Liver (tissue), 9 donors: ENCODE measurements around the gene TTC21A. TPM values are rescaled to one million over a fixed set of nuclear protein-coding genes. Genes with fewer than 3 reads are reported as not detected.

ENCODE experiments used
- DNase-seq: peaks from one replicate; pipeline ENCODE4 v3.0.0-alpha.2; 2017; ENCODE audit warnings: low spot score
- H3K27ac ChIP-seq, 2 donors: one replicate each; pipeline ENCODE4 v1.7.0; 2013; ENCODE audit warnings: inconsistent platforms in 2 of 2, low read length in 2 of 2, control low read depth in 1 of 2, low read depth in 1 of 2, mild to moderate bottlenecking in 1 of 2
- H3K27me3 ChIP-seq, 4 donors: one replicate each; pipeline versions ENCODE4 v1.6.1 to v1.7.0; 2013; ENCODE audit warnings: low read length in 3 of 4, inconsistent platforms in 1 of 4, mild to moderate bottlenecking in 1 of 4, moderate library complexity in 1 of 4; ENCODE audit not compliant: control insufficient read depth in 4 of 4, insufficient read depth in 4 of 4
- H3K36me3 ChIP-seq, 4 donors: one replicate each; pipeline versions ENCODE4 v1.6.1 to v1.7.0; 2013; ENCODE audit warnings: low read length in 3 of 4, mild to moderate bottlenecking in 3 of 4, low read depth in 1 of 4, moderate library complexity in 1 of 4; ENCODE audit not compliant: control insufficient read depth in 4 of 4, insufficient read depth in 3 of 4
- H3K4me1 ChIP-seq, 4 donors: one replicate each; pipeline versions ENCODE4 v1.6.1 to v1.7.0; 2013; ENCODE audit warnings: low read length in 3 of 4, mild to moderate bottlenecking in 3 of 4, moderate library complexity in 1 of 4; ENCODE audit not compliant: control insufficient read depth in 4 of 4, insufficient read depth in 4 of 4
- H3K4me3 ChIP-seq, 3 donors: one replicate each; pipeline versions ENCODE4 v1.6.1 to v1.7.0; 2013; ENCODE audit warnings: low read length in 3 of 3, control low read depth in 1 of 3, low read depth in 1 of 3, mild to moderate bottlenecking in 1 of 3
- H3K9ac ChIP-seq, 2 donors: one replicate each; pipeline ENCODE4 v1.7.0; 2013; ENCODE audit warnings: low read length in 2 of 2, mild to moderate bottlenecking in 2 of 2, moderate library complexity in 2 of 2, control low read depth in 1 of 2, low read depth in 1 of 2
- H3K9me3 ChIP-seq, 4 donors: one replicate each; pipeline versions ENCODE4 v1.6.1 to v1.7.0; 2013; ENCODE audit warnings: low read length in 3 of 4; ENCODE audit not compliant: control insufficient read depth in 4 of 4
- CTCF ChIP-seq: fragments of 150-350 bp; IDR thresholded peaks from 2 replicates; pipeline ENCODE4 v1.5.1; 2017; ENCODE audit warnings: improper control_type of control experiment, low read depth, low read length; ENCODE audit not compliant: missing input control
- EGR1 ChIP-seq, 2 donors: IDR thresholded peaks; 2 replicates each; pipeline ENCODE4 v1.6.1; 2016 to 2018; ENCODE audit warnings: antibody characterized with exemption in 2 of 2, low read depth in 2 of 2
- FOXA1 ChIP-seq: IDR thresholded peaks from 2 replicates; pipeline ENCODE4 v1.6.1; 2016; ENCODE audit warnings: antibody characterized with exemption
- FOXA2 ChIP-seq: IDR thresholded peaks from 2 replicates; pipeline ENCODE4 v1.6.1; 2016; ENCODE audit warnings: antibody characterized with exemption
- GABPA ChIP-seq, 2 donors: IDR thresholded peaks in 1 of 2; conservative IDR thresholded peaks in 1 of 2; 2 replicates each; pipeline ENCODE4 v1.6.1; 2016; ENCODE audit warnings: antibody characterized with exemption in 2 of 2, mild to moderate bottlenecking in 1 of 2, moderate library complexity in 1 of 2
- HNF4A ChIP-seq, 2 donors: conservative IDR thresholded peaks; 2 replicates each; pipeline ENCODE4 v1.6.1; 2016; ENCODE audit warnings: antibody characterized with exemption in 2 of 2, mild to moderate bottlenecking in 2 of 2
- HNF4G ChIP-seq: IDR thresholded peaks from 2 replicates; pipeline ENCODE4 v1.6.1; 2016; ENCODE audit warnings: antibody characterized with exemption
- JUND ChIP-seq, 2 donors: IDR thresholded peaks; 2 replicates each; pipeline ENCODE4 v1.6.1; 2016; ENCODE audit warnings: antibody characterized with exemption in 2 of 2
- MAX ChIP-seq: IDR thresholded peaks from 2 replicates; pipeline ENCODE4 v1.6.1; 2016; ENCODE audit warnings: antibody characterized with exemption
- NR2F2 ChIP-seq: IDR thresholded peaks from 2 replicates; pipeline ENCODE4 v1.6.1; 2016; ENCODE audit warnings: antibody characterized with exemption
- RAD21 ChIP-seq, 2 donors: IDR thresholded peaks; 2 replicates each; pipeline ENCODE4 v1.6.1; 2016; ENCODE audit warnings: antibody characterized with exemption in 2 of 2, mild to moderate bottlenecking in 2 of 2
- REST ChIP-seq: IDR thresholded peaks from 2 replicates; pipeline ENCODE4 v1.6.1; 2016; ENCODE audit warnings: antibody characterized with exemption, mild to moderate bottlenecking
- RXRA ChIP-seq, 2 donors: IDR thresholded peaks; 2 replicates each; pipeline ENCODE4 v1.6.1; 2017 to 2018; ENCODE audit warnings: antibody characterized with exemption in 2 of 2, mild to moderate bottlenecking in 1 of 2
- SP1 ChIP-seq: IDR thresholded peaks from 2 replicates; pipeline ENCODE4 v1.6.1; 2018; ENCODE audit warnings: antibody characterized with exemption, mild to moderate bottlenecking
- TAF1 ChIP-seq: conservative IDR thresholded peaks from 2 replicates; pipeline ENCODE4 v1.6.1; 2016; ENCODE audit warnings: antibody characterized with exemption, mild to moderate bottlenecking
- YY1 ChIP-seq: IDR thresholded peaks from 2 replicates; pipeline ENCODE4 v1.6.1; 2016; ENCODE audit warnings: antibody characterized with exemption, mild to moderate bottlenecking
- ZBTB33 ChIP-seq: IDR thresholded peaks from 2 replicates; pipeline ENCODE4 v1.6.1; 2016; ENCODE audit warnings: antibody characterized with exemption
- WGBS: extraction: QIAGEN DNeasy Blood & Tissue Kit; methylation state at CpG from one replicate; pipeline ENCODE4 v1.1.7; 2013; 5-methylcytosine and 5-hydroxymethylcytosine counted together
- polyA plus RNA-seq, 2 donors: library from polyadenylated mRNA; stranded (reverse) in 1 of 2; unstranded in 1 of 2; fragments of 200-250 nt in 1 of 2; fragments of >200 nt in 1 of 2; fragmentation: Nextera tagmentation in 1 of 2; extraction: Ambion mirVana in 1 of 2; gene quantifications; one replicate each; pipeline versions ENCODE4 v1.2.1 to v1.2.3, GENCODE V29; 2013 to 2015
- total RNA-seq, 2 donors: library from RNA; depleted of rRNA; stranded (reverse); fragments of >200 nt; gene quantifications; one replicate each; pipeline ENCODE4 v1.2.3, GENCODE V29; 2014
- donor health status: healthy.
- donor health status: healthy.
- donor health status: healthy.
- donor health status: healthy.
- donor health status: healthy.

The TTC21A gene
- total and polyA plus RNA-seq, 4 donors, result 0.28 to 3.3 (median 1.6) TPM

GRCh38 chr3:39094851-39095677, 12.4 kb upstream of the TTC21A start:
- H3K27me3 ChIP-seq, result no peaks in the 10 kb centered on the region
- H3K9me3 ChIP-seq, result no peaks in the 10 kb centered on the region
- H3K9ac ChIP-seq, result no peak overlapping the region
- H3K36me3 ChIP-seq, result peaks cover 18 to 82% (median 49%) of the 10 kb centered on the region in 4 donors
- H3K4me3 ChIP-seq, result no peak overlapping the region
- WGBS, result 90% methylated on average over 7 of the region's 7 CpGs
- no peak for DNase-seq
- TF ChIP-seq NR2F2 (no peak), ZBTB33 (no peak), RXRA (IDR thresholded peaks at IDR 0.05) (no peak), JUND (IDR thresholded peaks at IDR 0.05) (no peak), RAD21 (IDR thresholded peaks at IDR 0.05) (no peak), TAF1 (no peak), GABPA (IDR thresholded peaks at IDR 0.05 in 1 of 2, conservative IDR thresholded peaks at IDR 0.05 in 1 of 2) (no peak), FOXA1 (no peak), REST (no peak), HNF4G (no peak), SP1 (no peak), HNF4A (conservative IDR thresholded peaks at IDR 0.05) (no peak), YY1 (no peak), CTCF (no peak), FOXA2 (no peak)
- H3K27ac ChIP-seq, result no peak overlapping the region
- H3K4me1 ChIP-seq, result no peaks in the 10 kb centered on the region

- H3K4me1 ChIP-seq, result no peaks in the 10 kb centered on the region
- no peak overlapping the region for H3K27ac ChIP-seq
- H3K9me3 ChIP-seq, result no peaks in the 10 kb centered on the region
- peaks cover 21 to 84% (median 49%) of the 10 kb centered on the region in 4 donors for H3K36me3 ChIP-seq
- no peaks in the 10 kb centered on the region for H3K27me3 ChIP-seq
- TF ChIP-seq EGR1 (IDR thresholded peaks at IDR 0.05; ENCODE audit: low read depth in 2 of 2) (no peak), RXRA (IDR thresholded peaks at IDR 0.05) (no peak), MAX (no peak), TAF1 (no peak), GABPA (IDR thresholded peaks at IDR 0.05 in 1 of 2, conservative IDR thresholded peaks at IDR 0.05 in 1 of 2) (no peak), RAD21 (IDR thresholded peaks at IDR 0.05) (no peak), FOXA2 (no peak), HNF4G (no peak), FOXA1 (no peak), CTCF (no peak), YY1 (no peak)
- WGBS, result 85% methylated on average over 3 of the region's 3 CpGs
- H3K9ac ChIP-seq, result no peak overlapping the region
- DNase-seq, result no peak
- H3K4me3 ChIP-seq, result no peak overlapping the region
Observed at GRCh38 chr3:39095778-39096177, 11.7 kb upstream of the TTC21A start.
